ENCODE data around the gene DELE1. TPM values are rescaled to one million over a fixed set of nuclear protein-coding genes. Genes with fewer than 3 reads are reported as not detected.
"Not testable (repeated sequence)": the region's sequence is repeated elsewhere in the genome, so short reads cannot be mapped to it uniquely, and the experiment has no call there.

The DELE1 gene
- total RNA-seq, 1 experiment from 2014 or later, result 78.2 TPM

DNA sequence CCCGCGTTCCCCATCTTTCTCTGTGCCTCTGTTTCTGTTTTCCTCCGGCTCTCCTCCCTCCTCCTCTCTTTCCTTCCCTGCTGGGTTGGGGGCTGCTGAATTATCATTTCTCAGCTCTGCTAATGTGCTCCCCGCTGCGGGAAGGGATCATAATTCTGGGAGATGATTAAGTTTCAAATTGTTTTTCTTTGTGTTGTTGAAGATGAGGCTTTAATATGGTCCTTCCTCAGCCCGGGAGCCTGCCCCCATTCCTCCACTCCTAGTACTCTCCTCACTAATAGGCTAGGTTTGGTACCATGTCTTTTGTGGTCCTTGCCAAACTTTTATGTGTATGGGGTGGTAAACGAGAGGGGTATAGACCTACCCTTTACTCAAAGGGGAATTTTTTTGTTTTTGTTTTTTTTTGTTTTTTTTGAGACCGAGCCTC is 39.8 kb upstream of the DELE1 start:
- DNase-seq (ENCODE audit: low spot score), result no peak

DNA sequence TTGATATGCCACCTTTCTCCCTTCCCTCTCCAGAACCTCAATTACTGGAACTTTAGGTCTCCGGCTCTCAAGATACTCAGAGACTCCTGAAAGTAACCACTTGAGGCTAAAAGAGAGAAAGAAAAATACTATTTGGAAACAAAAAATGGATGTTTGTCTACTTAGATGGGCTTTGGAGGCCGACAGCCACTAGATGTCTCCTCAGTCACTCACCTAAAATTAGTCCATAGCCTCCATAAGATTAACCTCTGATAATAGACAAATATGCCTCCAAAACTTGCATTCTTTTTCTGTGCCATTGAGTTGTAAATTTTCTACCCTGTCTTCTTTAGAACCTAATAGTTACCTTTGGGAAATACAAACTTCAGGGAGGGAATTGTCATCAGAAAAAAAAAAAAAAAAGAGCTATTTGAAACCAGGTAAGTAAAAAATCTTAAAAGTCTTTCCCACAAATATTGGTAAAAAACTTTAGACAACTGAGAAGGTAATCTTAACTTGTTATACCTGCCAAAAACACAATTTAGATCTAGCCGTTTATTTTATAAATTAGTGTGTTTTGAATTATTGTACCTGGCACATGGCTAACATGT is 34.3 kb upstream of the DELE1 start:
- DNase-seq (ENCODE audit: low spot score), result peak; percentile 33

GRCh38 chr5:141890429-141890828 is 33.2 kb upstream of the DELE1 start:
- not testable (repeated sequence) for DNase-seq (ENCODE audit: low spot score)

GRCh38 chr5:141897425-141897824 is 26.2 kb upstream of the DELE1 start:
- no peak for DNase-seq (ENCODE audit: low spot score)

DNA sequence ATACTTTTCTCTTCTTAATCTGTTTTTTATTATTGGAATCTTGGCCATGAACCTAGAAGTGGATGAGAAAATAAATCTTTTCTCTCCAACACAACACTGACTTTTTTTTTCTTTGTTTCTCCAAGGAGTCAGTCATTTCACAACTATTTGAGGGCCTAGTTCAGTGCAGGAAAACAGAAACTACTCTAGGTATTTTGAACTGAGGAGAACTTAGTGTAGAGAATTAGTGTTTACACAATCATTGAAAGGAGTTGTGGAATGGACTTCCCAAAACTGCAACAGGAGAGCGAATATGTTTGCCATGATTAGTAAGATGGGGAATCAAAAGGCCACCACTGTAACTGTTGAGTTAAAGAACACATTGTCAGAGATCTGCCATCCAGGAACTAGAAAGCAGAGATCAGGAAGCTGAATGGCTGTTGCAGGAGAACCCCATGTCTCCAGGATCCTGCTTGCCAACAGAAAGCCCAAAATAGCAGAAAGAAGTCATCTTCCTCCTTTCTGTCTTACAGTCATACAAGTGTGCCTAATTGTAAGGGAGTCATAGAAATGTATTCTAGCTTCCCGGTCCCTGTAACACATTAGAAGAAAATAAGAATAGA is 25.1 kb upstream of the DELE1 start:
- DNase-seq (ENCODE audit: low spot score), result no peak

- no peak for DNase-seq (ENCODE audit: low spot score)
Measured at GRCh38 chr5:141902015-141902814, 21.5 kb upstream of the DELE1 start.

- DNase-seq (ENCODE audit: low spot score), result no peak
Measured at GRCh38 chr5:141903261-141903660, 20.4 kb upstream of the DELE1 start.

DNA sequence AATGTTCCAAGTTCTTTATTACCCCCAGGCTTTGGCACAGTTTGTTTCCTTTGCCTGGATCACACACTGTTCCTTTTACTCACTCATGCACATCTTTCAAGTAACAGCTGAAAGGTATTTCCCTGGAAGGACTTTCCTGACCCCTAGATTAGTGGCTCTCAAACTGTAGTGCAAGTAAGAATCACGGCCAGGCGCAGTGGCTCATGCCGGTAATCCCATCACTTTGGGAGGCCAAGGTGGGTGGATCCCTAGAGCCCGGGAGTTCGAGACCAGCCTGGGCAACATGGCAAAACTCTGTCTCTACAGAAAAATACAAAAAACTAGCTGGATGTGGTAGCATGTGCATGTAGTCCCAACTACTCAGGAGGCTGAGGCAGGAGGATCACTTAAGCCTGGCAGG is 19.1 kb upstream of the DELE1 start:
- no peak for DNase-seq (ENCODE audit: low spot score)

- no peak for DNase-seq (ENCODE audit: low spot score)
Measured at GRCh38 chr5:141906517-141906916, 17.2 kb upstream of the DELE1 start.

DNA sequence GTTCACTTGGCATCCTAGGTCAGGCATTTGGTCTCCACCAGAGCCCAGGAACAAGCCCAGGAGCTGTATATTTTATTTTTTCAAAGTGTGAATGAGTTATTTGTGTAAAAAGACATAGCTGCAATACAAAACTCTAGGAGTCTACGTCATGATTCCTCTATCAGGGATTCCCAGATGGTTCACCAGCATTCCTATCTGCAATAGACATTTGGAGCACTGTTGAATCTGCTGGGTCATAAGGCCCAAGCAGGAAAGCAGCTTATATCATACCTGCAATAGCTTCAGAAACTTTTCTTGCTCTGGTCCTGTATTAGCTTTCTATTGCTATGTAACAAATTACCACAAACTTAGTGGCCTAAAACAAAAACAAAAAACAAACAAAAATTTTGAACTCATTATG is 16.7 kb upstream of the DELE1 start:
- no peak for DNase-seq (ENCODE audit: low spot score)

- DNase-seq (ENCODE audit: low spot score), result no peak
Measured at GRCh38 chr5:141908796-141909195, 14.9 kb upstream of the DELE1 start.

GRCh38 chr5:141909212-141909611 is 14.5 kb upstream of the DELE1 start:
- DNase-seq (ENCODE audit: low spot score), result no peak

DNA sequence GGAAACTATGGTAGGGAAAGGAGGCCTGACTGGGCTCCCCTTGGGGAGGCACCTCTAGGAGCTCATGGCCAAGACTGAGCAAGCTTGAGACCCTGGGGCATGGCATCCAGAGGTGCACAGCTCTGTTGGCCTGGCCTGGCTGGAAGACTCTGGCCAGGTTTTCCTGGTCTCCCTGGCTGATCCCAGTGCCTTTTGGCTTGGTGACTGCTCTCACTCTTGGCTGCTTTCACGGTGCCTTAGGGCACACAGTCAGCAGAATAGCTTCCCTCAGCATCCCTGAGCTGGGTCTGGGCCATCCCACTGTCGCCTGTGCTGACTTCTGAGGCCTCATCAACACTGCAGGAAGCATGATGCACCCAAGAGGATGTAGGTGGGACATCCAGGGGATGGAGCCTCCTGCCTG is 13.4 kb upstream of the DELE1 start:
- DNase-seq (ENCODE audit: low spot score), result no peak

DNA sequence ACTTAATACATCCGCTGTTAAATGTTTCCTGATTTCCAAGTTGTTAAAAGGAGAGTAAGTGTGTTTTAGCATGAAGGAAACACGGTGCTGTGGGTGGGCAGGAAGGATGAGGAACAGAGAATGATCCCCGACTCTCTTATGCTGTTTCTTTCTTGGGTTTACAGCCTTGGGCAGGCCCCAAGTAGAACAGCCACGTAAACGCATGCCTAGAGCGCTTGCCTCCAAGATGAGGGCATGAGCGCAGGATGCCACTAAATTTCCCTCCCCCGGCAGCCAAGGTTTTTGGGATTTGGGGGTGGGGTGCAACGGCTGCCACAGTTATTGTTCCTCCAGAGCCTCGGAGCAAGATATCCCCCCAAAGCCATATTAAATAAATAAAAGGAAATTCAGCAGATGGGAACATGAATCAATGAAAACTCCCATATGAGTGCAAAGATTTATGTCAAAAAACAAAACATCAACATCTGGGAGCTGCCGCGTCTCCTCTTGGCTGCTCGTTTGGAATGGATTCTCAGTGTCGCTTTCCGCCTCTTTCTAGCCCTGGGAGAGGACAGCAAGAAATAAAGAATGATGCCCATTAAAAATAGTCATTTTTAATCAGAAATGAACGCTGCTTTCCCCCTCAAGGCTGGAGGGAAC is 10.0 kb upstream of the DELE1 start:
- no peak for DNase-seq (ENCODE audit: low spot score)

DNA sequence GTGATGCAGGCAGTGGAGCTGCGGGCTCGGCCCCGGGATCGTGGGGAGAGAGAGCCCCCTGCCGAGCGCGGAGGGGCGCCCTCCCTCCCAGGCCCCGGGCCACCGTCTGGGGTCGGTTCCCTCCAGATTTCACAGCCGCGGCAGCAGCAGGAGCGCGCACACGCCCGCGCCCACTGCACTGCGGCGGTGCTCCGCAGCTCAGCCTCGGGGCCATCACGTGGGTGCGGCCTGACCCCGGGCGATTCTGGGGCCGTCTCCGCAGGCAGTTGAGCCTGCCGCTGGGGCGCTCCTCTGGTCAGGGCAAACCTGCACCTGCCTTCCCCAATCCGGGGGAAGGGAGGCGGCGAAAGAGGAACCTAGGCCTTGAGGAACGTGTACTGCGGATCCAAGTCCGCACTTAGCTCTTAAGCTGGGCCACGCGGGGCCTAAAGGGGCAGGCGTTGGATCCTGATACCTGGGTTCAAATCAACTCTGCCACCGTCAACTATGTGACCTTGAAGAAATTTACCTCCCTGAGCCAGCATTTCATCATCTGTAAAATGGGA is 9.4 kb upstream of the DELE1 start:
- DNase-seq (ENCODE audit: low spot score), result no peak

DNA sequence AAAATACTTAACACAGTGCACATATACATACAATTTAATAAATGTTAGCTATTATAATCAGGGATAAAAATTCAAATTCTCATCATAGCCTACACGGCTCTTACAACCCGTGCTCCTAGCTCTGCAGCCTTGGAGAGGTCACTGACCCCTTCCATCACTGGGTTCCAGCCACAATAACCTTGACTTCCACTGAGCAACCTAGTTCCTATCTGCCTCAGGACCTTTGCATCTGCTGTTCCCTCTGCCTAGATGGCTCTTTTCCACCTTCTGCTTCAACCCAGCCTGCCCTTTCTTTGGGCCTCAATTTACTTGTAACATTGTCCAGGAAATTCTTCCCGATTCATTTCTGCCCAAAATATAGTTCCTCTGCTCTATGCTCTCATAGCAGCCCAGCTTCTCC is 8.9 kb upstream of the DELE1 start:
- no peak for DNase-seq (ENCODE audit: low spot score)

- DNase-seq (ENCODE audit: low spot score), result peak; percentile 19
Measured at GRCh38 chr5:141915881-141916336, 7.8 kb upstream of the DELE1 start.

- no peak for DNase-seq (ENCODE audit: low spot score)
Measured at GRCh38 chr5:141916522-141916921, 7.1 kb upstream of the DELE1 start.

GRCh38 chr5:141917760-141918159 is 5.9 kb upstream of the DELE1 start:
- no peak for DNase-seq (ENCODE audit: low spot score)

- DNase-seq (ENCODE audit: low spot score), result no peak
Measured at GRCh38 chr5:141919218-141920119, 4.2 kb upstream of the DELE1 start.

- DNase-seq (ENCODE audit: low spot score), result no peak
Measured at GRCh38 chr5:141920771-141921170, 2.9 kb upstream of the DELE1 start.
